Prostate gland (tissue), 2 donors: ENCODE data around the gene BTF3L4.

Experiments used
- CTCF ChIP-seq, 4 experiments: fragments of 200-600 bp in 2 of 4; fragments of 450-650 bp in 2 of 4; sonication (generic) in 2 of 4; IDR thresholded peaks; 1 replicate in 3 of 4; 2 replicates in 1 of 4; pipeline ENCODE4 v1.5.1; 2016 to 2019; ENCODE audit warnings: antibody characterized with exemption in 4 of 4, mild to moderate bottlenecking in 2 of 4, moderate library complexity in 2 of 4
- POLR2A ChIP-seq: fragments of 450-650 bp; IDR thresholded peaks from one replicate; pipeline ENCODE4 v1.6.1; 2016; ENCODE audit warnings: antibody characterized with exemption, mild to moderate bottlenecking
- POLR2AphosphoS5 ChIP-seq: sonication (generic); formaldehyde crosslinking; IDR thresholded peaks from one replicate; pipeline ENCODE4 v1.6.1; 2017; ENCODE audit warnings: antibody characterized with exemption

GRCh38 chr1:52080014-52080415, 23.9 kb downstream of the BTF3L4 start:
- no peak for TF ChIP-seq POLR2A
- no peak for TF ChIP-seq CTCF (IDR thresholded peaks at IDR 0.05)
- TF ChIP-seq POLR2AphosphoS5 = no peak
